Esophagus squamous epithelium (tissue), 5 donors: Measurements from ENCODE around the gene GPR183. TPM values are rescaled to one million over a fixed set of nuclear protein-coding genes. Genes with fewer than 3 reads are reported as not detected.

Experiments
- DNase-seq: peaks from one replicate; lab custom pipeline; 2025; lab: John Stamatoyannopoulos, UW
- H3K27ac ChIP-seq, 4 donors: fragments of 200-600 bp; sonication (generic); one replicate each; pipeline ENCODE4 v1.5.1; 2016 to 2019; ENCODE audit warnings: mild to moderate bottlenecking in 1 of 4
- H3K27me3 ChIP-seq, 4 donors: fragments of 200-600 bp; sonication (generic); 1 replicate in 3 of 4; 2 replicates in 1 of 4; pipeline versions ENCODE4 v1.5.1 to v1.6.0; 2017 to 2021; ENCODE audit warnings: antibody characterized with exemption in 1 of 4
- H3K36me3 ChIP-seq, 3 donors: fragments of 200-600 bp; sonication (generic); one replicate each; pipeline ENCODE4 v1.5.1; 2016 to 2019
- H3K4me1 ChIP-seq, 3 donors: fragments of 200-600 bp; sonication (generic); one replicate each; pipeline ENCODE4 v1.5.1; 2017 to 2019
- H3K4me3 ChIP-seq, 4 donors: fragments of 200-600 bp; sonication (generic); 1 replicate in 3 of 4; 2 replicates in 1 of 4; pipeline ENCODE4 v1.5.1; 2016 to 2019; ENCODE audit warnings: mild to moderate bottlenecking in 2 of 4, moderate library complexity in 1 of 4
- H3K9me3 ChIP-seq, 3 donors: fragments of 200-600 bp; sonication (generic); one replicate each; pipeline ENCODE4 v1.5.1; 2016 to 2019
- POLR2A ChIP-seq, 4 donors: fragments of 450-650 bp; IDR thresholded peaks; one replicate each; pipeline ENCODE4 v1.6.1; 2017; ENCODE audit warnings: antibody characterized with exemption in 4 of 4, mild to moderate bottlenecking in 4 of 4, moderate library complexity in 3 of 4
- WGBS, 2 donors: methylation state at CpG; one replicate each; pipeline ENCODE4 v1.1.5; 2018; 5-methylcytosine and 5-hydroxymethylcytosine counted together
- intact Hi-C: fragments of 100-400 bp; cut with DNase I; formaldehyde crosslinking; loops from one replicate; pipeline ENCODE4 v1.15.0; 2022
- total RNA-seq, 4 donors: library from RNA; depleted of rRNA; stranded (reverse); fragments of >200 nt; gene quantifications; one replicate each; pipeline ENCODE4 v1.1.0, GENCODE V29; 2016
- TF ChIP-seq, protein P1 (sequence below), 6 experiments: fragments of 450-650 bp in 4 of 6; fragments of 200-600 bp in 2 of 6; sonication (generic) in 2 of 6; IDR thresholded peaks; one replicate each; pipeline ENCODE4 v1.5.1; 2016 to 2019; ENCODE audit warnings: antibody characterized with exemption in 6 of 6, mild to moderate bottlenecking in 4 of 6, moderate library complexity in 4 of 6
- donor health status: DM: yes; HTN: yes; CAD: no.

Gene GPR183
- total RNA-seq, 4 donors from 2014 or later = 0.53 to 9.5 (median 3.2) TPM

DNA sequence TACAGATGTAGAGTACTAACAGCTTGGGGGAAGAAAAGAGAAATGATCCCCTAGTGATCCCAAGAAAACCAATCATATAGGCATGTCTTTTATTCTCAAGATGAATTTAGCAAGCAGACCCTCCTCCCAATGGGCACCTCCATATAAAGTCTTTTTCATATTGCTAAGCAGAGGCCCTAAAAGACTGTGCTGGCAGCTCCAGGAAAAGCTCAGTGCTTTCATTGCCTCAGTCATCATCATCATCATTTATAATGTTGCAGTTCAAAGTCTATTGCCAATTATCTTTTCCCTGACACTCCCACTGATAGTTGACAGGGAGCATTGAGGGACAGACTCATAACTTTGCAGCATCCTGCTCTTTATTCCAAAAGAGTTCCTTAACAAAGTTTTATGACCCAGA is 13.0 kb downstream of the GPR183 start:
- Histone ChIP-seq H3K4me1 (peaks cover 0 to 43% (median 5%) of the 10 kb centered on the region in 3 donors), H3K9me3 (no peaks in the 10 kb centered on the region), H3K27ac (no peak overlapping the region), H3K4me3 (no peak overlapping the region), H3K27me3 (no peaks in the 10 kb centered on the region), H3K36me3 (peaks cover 0 to 8% (median 0%) of the 10 kb centered on the region in 3 donors)
- no peak for TF ChIP-seq POLR2A (IDR thresholded peaks at IDR 0.05)
- TF ChIP-seq, protein P1, sequence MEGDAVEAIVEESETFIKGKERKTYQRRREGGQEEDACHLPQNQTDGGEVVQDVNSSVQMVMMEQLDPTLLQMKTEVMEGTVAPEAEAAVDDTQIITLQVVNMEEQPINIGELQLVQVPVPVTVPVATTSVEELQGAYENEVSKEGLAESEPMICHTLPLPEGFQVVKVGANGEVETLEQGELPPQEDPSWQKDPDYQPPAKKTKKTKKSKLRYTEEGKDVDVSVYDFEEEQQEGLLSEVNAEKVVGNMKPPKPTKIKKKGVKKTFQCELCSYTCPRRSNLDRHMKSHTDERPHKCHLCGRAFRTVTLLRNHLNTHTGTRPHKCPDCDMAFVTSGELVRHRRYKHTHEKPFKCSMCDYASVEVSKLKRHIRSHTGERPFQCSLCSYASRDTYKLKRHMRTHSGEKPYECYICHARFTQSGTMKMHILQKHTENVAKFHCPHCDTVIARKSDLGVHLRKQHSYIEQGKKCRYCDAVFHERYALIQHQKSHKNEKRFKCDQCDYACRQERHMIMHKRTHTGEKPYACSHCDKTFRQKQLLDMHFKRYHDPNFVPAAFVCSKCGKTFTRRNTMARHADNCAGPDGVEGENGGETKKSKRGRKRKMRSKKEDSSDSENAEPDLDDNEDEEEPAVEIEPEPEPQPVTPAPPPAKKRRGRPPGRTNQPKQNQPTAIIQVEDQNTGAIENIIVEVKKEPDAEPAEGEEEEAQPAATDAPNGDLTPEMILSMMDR (IDR thresholded peaks at IDR 0.05) = no peak
- no peak for DNase-seq
- intact Hi-C loops = no loop called here

DNA sequence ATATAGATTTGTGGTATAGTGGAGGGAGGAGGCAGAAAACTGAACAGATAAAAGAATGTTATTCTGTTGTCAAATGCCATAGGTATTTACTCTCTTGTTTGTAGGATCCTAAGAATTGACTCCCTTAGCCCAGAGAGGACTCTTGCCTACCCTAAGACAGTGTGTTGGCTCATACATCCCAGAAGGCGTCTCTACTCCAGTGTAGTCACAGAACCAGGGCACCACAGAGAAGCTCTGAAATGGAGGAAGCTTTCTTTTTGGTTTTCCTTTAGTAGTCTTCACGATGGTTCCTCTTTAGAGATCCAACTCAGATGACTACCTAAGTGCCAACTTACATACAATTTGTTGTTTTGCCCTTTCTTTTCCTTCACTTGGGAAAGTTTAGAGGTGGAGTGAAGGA is 14.0 kb downstream of the GPR183 start:
- H3K4me3 ChIP-seq = no peak overlapping the region
- no peak for TF ChIP-seq POLR2A (IDR thresholded peaks at IDR 0.05)
- TF ChIP-seq, protein P1 (IDR thresholded peaks at IDR 0.05) = no peak
- 68 to 83% methylated on average over 2 of the region's 2 CpGs for WGBS, 2 donors
- no peaks in the 10 kb centered on the region for H3K9me3 ChIP-seq
- H3K27me3 ChIP-seq = no peaks in the 10 kb centered on the region
- H3K27ac ChIP-seq = no peak overlapping the region
- intact Hi-C loops = no loop called here
- no peak for DNase-seq
- peaks cover 2 to 50% (median 15%) of the 10 kb centered on the region in 3 donors for H3K4me1 ChIP-seq
- H3K36me3 ChIP-seq = peaks cover 0 to 8% (median 0%) of the 10 kb centered on the region in 3 donors

DNA sequence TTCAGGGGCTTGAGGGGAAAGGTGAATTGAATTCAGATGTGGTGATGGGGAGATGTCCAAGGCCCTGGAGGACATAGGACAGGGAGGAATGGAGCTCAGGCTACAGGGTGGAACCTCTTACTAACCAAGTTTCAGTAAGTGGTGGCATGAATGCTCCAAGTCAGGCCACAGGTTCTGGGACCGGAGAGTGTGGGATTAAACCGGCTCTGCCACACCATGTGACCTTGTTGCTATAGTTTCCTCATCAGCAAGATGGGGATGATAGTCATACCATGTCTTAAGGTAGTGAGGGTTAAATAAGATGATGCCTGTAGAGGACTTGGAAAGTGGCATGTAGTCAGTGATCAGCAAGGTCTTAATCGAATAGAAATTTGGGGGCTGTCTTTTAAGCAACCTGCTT is 16.3 kb downstream of the GPR183 start:
- no peaks in the 10 kb centered on the region for H3K9me3 ChIP-seq
- H3K27me3 ChIP-seq = no peaks in the 10 kb centered on the region
- H3K4me1 ChIP-seq = peaks cover 18 to 73% (median 30%) of the 10 kb centered on the region in 3 donors
- WGBS, 2 donors = 59 to 63% methylated on average over 3 of the region's 3 CpGs
- no peak for TF ChIP-seq POLR2A (IDR thresholded peaks at IDR 0.05)
- TF ChIP-seq, protein P1 (IDR thresholded peaks at IDR 0.05) = no peak
- peak overlapping the region in 3 of 4 donors; percentile 72 to 84 (median 78) for H3K27ac ChIP-seq
- intact Hi-C loops = no loop called here
- H3K36me3 ChIP-seq = peaks cover 0 to 8% (median 0%) of the 10 kb centered on the region in 3 donors
- DNase-seq = no peak
- H3K4me3 ChIP-seq = no peak overlapping the region

DNA sequence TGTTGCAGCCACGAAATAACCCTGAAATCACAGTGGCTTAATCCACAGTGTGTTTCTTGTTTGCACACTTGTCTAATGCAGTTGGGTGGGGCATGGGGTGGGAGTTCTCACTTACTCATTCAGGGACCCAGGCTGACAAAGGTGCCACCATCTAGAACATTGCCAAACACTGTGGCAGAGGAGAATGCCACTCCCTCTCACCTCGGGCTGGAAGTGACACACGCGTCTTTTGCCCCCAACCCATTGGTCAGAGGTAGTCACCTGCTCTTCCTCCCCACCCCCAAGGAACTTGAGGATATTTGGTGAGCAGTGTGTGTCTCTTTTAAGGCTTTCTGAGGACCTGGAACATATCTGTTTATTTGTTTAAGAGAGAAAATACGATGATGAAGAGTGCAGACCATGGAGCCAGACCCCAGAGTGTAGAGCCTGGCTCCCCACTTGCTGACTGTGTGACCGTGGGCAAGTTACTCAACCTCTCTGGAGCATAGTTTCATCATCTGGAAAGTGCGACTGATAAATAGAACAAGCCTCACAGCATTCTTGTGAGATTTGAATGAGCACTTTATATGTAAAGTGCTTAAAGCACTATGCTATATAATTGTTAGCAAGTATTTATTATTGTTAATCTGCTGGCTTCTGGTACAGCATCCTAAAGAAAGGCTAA is 17.4 kb downstream of the GPR183 start:
- Histone ChIP-seq H3K27ac (peak overlapping the region; percentile 53 to 84 (median 75)), H3K36me3 (peaks cover 0 to 8% (median 0%) of the 10 kb centered on the region in 3 donors), H3K9me3 (no peaks in the 10 kb centered on the region), H3K27me3 (no peaks in the 10 kb centered on the region), H3K4me1 (peaks cover 18 to 79% (median 40%) of the 10 kb centered on the region in 3 donors), H3K4me3 (no peak overlapping the region)
- intact Hi-C loops = no loop called here
- WGBS, 2 donors = 50 to 52% methylated on average over 7 of the region's 7 CpGs
- no peak for TF ChIP-seq POLR2A (IDR thresholded peaks at IDR 0.05)
- TF ChIP-seq, protein P1 (IDR thresholded peaks at IDR 0.05) = no peak
- no peak for DNase-seq

DNA sequence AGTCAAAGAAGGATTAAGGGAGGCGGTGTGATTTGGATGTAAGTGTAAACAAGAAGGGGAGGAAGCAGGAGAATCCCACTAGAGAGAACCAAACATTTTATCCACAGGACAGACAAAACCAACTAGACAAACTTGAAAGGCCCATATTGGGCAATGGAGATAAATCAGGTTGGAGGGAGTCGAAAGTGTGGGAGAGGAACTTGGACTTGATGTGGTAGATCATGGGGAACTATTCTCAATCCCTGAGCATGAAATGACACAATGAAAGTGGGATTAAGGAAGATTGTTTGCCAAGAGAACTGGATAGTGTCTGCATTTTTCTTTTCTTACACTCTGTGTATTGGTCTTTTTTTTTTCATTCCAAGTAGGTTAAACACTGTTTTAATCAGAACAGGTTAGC is 17.9 kb downstream of the GPR183 start:
- Histone ChIP-seq H3K36me3 (peaks cover 0 to 8% (median 0%) of the 10 kb centered on the region in 3 donors), H3K27ac (peak overlapping the region; percentile 68 to 84 (median 75)), H3K9me3 (no peaks in the 10 kb centered on the region), H3K4me1 (peaks cover 18 to 81% (median 40%) of the 10 kb centered on the region in 3 donors), H3K27me3 (no peaks in the 10 kb centered on the region), H3K4me3 (no peak overlapping the region)
- 30 to 40% methylated on average over 2 of the region's 2 CpGs for WGBS, 2 donors
- TF ChIP-seq, protein P1 (IDR thresholded peaks at IDR 0.05) = no peak
- TF ChIP-seq POLR2A (IDR thresholded peaks at IDR 0.05) = no peak
- intact Hi-C loops = no loop called here
- no peak for DNase-seq
